SU-DHL-6 (cell line): Measurements from ENCODE around the gene GRIN2A.

Experiments
- EZH2phosphoT487 ChIP-seq: fragments of 200-600 bp; sonication (generic), shearing (Covaris generic); conservative IDR thresholded peaks from 2 replicates; pipeline ENCODE4 v1.6.1; 2018; ENCODE audit warnings: mild to moderate bottlenecking, antibody characterized with exemption, low read length, moderate library complexity, mixed read lengths
- TF ChIP-seq, protein P1 (sequence below): fragments of 200-600 bp; sonication (generic); IDR thresholded peaks from one replicate; pipeline ENCODE4 v1.5.1; 2017; ENCODE audit warnings: antibody characterized with exemption, mild to moderate bottlenecking, low read length, moderate library complexity; ENCODE audit not compliant: insufficient read depth, poor library complexity, severe bottlenecking

GRCh38 chr16:9929313-9929712 lies 252.9 kb downstream of the GRIN2A start:
- TF ChIP-seq, protein P1, sequence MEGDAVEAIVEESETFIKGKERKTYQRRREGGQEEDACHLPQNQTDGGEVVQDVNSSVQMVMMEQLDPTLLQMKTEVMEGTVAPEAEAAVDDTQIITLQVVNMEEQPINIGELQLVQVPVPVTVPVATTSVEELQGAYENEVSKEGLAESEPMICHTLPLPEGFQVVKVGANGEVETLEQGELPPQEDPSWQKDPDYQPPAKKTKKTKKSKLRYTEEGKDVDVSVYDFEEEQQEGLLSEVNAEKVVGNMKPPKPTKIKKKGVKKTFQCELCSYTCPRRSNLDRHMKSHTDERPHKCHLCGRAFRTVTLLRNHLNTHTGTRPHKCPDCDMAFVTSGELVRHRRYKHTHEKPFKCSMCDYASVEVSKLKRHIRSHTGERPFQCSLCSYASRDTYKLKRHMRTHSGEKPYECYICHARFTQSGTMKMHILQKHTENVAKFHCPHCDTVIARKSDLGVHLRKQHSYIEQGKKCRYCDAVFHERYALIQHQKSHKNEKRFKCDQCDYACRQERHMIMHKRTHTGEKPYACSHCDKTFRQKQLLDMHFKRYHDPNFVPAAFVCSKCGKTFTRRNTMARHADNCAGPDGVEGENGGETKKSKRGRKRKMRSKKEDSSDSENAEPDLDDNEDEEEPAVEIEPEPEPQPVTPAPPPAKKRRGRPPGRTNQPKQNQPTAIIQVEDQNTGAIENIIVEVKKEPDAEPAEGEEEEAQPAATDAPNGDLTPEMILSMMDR: no peak
- no peak for TF ChIP-seq EZH2phosphoT487
